ENCODE measurements around the gene ASB18. TPM values are rescaled to one million over a fixed set of nuclear protein-coding genes. Genes with fewer than 3 reads are reported as not detected.

ASB18 gene
- total and polyA plus RNA-seq, 10 of the 15 experiments (the other 5 are each of a cell fraction or from before 2014, with no cell fraction given), result not detected

DNA sequence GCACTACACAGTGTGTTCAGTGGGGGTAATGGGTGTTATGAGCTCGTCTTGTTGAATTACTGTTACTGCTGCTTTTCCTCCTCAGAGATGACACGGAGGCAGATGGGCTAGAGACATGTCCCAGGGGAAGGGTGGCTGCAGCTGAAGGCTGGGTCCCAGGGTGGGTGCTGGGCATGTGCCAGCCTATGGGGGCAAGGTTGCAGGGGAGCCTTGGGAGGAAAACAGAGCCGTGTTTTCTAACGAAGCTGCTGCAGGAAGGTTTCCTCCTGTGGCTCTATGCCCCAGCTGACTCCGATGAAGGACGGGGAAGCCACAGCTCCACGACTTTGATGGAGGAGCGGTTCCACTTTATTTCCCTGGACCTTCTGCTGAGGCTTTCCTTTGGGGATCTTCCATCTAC lies 42.4 kb downstream of the ASB18 start:
- ChIA-PET RAD21 (ENCODE audit: unreplicated experiment) (no interaction called here), SMC1A (ENCODE audit: uncharacterized antibody, unreplicated experiment) (no interaction called here), POLR2A (no interaction called here), CTCF (no interaction called here)
- intact Hi-C loops (cut with micrococcal nuclease; ENCODE audit: unreplicated experiment) (no loop called here), in situ Hi-C loops (cut with MboI) (no loop called here)
- Histone ChIP-seq H2AFZ (ENCODE audit: control insufficient read depth, low read depth, low read length) (no peak overlapping the region), H3K9me3 (replicated peaks; ENCODE audit: control insufficient read depth, insufficient read depth, low read length) (no peaks in the 10 kb centered on the region), H4K20me1 (ENCODE audit: control insufficient read depth, insufficient read depth) (no peaks in the 10 kb centered on the region), H3K4me1 (ENCODE audit: control insufficient read depth, insufficient read depth, low read length) (no peaks in the 10 kb centered on the region), H3K79me2 (ENCODE audit: control insufficient read depth, insufficient read depth, low read length) (no peaks in the 10 kb centered on the region), H3K4me2 (ENCODE audit: control insufficient read depth, insufficient read depth) (no peak overlapping the region), H3K27me3 (replicated peaks in 1 of 2; ENCODE audit: control insufficient read depth in 2 of 2, insufficient read depth in 2 of 2, low read length in 1 of 2) (no peaks in the 10 kb centered on the region), H3K36me3 (ENCODE audit: control insufficient read depth in 2 of 2, insufficient read depth in 2 of 2, low read length in 1 of 2) (no peaks in the 10 kb centered on the region), H3K9ac (ENCODE audit: control insufficient read depth, insufficient read depth, low read length) (no peak overlapping the region), H3K27ac (ENCODE audit: control insufficient read depth, insufficient read depth) (no peak overlapping the region), H3K4me3 (no peak overlapping the region)
- BruUV-seq (replicated peaks), result no TSS peak
- FAIRE-seq, result no peak
- 23% methylated on average over 8 of the region's 8 CpGs for WGBS (ENCODE audit: insufficient coverage, insufficient replicate concordance, low lambda C conversion rate, missing lambda C conversion rate)
- no peak for ATAC-seq
- TF ChIP-seq CEBPB (IDR thresholded peaks at IDR 0.05; ENCODE audit: borderline replicate concordance in 1 of 2, low read depth in 2 of 2, low read length in 2 of 2) (no peak), ATF7 (IDR thresholded peaks at IDR 0.05; ENCODE audit: low read depth) (no peak), IKZF2 (IDR thresholded peaks at IDR 0.05) (no peak), ZNF384 (IDR thresholded peaks at IDR 0.05; ENCODE audit: borderline replicate concordance, low read depth, low read length) (no peak), NFIC (IDR thresholded peaks at IDR 0.05; ENCODE audit: low read depth, low read length) (no peak)
- no peak for DNase-seq (ENCODE audit: low read depth, low spot score)

DNA sequence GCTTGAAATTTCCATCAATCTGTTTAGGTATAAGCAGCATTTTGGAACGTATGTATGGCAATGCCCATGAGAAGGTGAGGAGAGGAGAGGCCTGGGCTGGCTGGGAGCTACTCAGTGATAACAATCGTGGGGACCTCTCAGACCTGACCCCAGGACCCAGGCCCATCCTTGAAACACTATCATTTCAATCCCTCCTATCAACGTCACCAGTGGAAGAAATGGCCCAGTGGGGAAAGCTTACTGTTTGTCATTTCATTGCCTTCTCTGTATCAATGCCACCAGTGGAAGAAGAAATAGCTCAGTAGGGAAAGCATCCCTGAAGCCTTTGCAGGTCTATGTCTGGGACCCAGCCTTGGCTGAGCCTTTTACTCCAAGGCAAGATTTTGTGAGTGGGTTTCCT lies 44.8 kb downstream of the ASB18 start:
- DNase-seq (ENCODE audit: low read depth, low spot score) (no peak), FAIRE-seq (no peak), ATAC-seq (no peak)
- no peak overlapping the region for H3K27ac ChIP-seq (ENCODE audit: control insufficient read depth, insufficient read depth)
- no peak overlapping the region for H2AFZ ChIP-seq (ENCODE audit: control insufficient read depth, low read depth, low read length)
- WGBS (ENCODE audit: insufficient coverage, insufficient replicate concordance, low lambda C conversion rate, missing lambda C conversion rate), result 14% methylated on average over 3 of the region's 3 CpGs
- TF ChIP-seq TARDBP (IDR thresholded peaks at IDR 0.05; ENCODE audit: borderline replicate concordance) (no peak), SMAD5 (IDR thresholded peaks at IDR 0.05; ENCODE audit: low read depth) (no peak), PML (IDR thresholded peaks at IDR 0.05; ENCODE audit: low read length) (no peak), KAT2A (conservative IDR thresholded peaks at IDR 0.05; ENCODE audit: control insufficient read depth, low read depth, low read length) (no peak), HDGF (IDR thresholded peaks at IDR 0.05) (no peak), RBBP5 (conservative IDR thresholded peaks at IDR 0.05) (no peak), KDM1A (IDR thresholded peaks at IDR 0.05; ENCODE audit: borderline replicate concordance) (no peak), NR2C2 (IDR thresholded peaks at IDR 0.05; ENCODE audit: borderline replicate concordance, control insufficient read depth, insufficient read length, low read depth) (no peak), CEBPB (IDR thresholded peaks at IDR 0.05; ENCODE audit: borderline replicate concordance in 1 of 2, low read depth in 2 of 2, low read length in 2 of 2) (no peak), JUNB (IDR thresholded peaks at IDR 0.05) (no peak)
- TF ChIP-seq, protein P1, sequence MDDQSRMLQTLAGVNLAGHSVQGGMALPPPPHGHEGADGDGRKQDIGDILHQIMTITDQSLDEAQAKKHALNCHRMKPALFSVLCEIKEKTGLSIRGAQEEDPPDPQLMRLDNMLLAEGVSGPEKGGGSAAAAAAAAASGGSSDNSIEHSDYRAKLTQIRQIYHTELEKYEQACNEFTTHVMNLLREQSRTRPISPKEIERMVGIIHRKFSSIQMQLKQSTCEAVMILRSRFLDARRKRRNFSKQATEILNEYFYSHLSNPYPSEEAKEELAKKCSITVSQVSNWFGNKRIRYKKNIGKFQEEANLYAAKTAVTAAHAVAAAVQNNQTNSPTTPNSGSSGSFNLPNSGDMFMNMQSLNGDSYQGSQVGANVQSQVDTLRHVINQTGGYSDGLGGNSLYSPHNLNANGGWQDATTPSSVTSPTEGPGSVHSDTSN (IDR thresholded peaks at IDR 0.05; ENCODE audit: insufficient replicate concordance, low read depth, low read length), result no peak
- TF ChIP-seq, protein P2, sequence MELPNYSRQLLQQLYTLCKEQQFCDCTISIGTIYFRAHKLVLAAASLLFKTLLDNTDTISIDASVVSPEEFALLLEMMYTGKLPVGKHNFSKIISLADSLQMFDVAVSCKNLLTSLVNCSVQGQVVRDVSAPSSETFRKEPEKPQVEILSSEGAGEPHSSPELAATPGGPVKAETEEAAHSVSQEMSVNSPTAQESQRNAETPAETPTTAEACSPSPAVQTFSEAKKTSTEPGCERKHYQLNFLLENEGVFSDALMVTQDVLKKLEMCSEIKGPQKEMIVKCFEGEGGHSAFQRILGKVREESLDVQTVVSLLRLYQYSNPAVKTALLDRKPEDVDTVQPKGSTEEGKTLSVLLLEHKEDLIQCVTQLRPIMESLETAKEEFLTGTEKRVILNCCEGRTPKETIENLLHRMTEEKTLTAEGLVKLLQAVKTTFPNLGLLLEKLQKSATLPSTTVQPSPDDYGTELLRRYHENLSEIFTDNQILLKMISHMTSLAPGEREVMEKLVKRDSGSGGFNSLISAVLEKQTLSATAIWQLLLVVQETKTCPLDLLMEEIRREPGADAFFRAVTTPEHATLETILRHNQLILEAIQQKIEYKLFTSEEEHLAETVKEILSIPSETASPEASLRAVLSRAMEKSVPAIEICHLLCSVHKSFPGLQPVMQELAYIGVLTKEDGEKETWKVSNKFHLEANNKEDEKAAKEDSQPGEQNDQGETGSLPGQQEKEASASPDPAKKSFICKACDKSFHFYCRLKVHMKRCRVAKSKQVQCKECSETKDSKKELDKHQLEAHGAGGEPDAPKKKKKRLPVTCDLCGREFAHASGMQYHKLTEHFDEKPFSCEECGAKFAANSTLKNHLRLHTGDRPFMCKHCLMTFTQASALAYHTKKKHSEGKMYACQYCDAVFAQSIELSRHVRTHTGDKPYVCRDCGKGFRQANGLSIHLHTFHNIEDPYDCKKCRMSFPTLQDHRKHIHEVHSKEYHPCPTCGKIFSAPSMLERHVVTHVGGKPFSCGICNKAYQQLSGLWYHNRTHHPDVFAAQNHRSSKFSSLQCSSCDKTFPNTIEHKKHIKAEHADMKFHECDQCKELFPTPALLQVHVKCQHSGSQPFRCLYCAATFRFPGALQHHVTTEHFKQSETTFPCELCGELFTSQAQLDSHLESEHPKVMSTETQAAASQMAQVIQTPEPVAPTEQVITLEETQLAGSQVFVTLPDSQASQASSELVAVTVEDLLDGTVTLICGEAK (IDR thresholded peaks at IDR 0.05; ENCODE audit: borderline replicate concordance), result no peak
- H3K9me3 ChIP-seq (replicated peaks; ENCODE audit: control insufficient read depth, insufficient read depth, low read length), result no peaks in the 10 kb centered on the region
- H3K9ac ChIP-seq (ENCODE audit: control insufficient read depth, insufficient read depth, low read length), result no peak overlapping the region
- no peaks in the 10 kb centered on the region for H3K4me1 ChIP-seq (ENCODE audit: control insufficient read depth, insufficient read depth, low read length)
- H4K20me1 ChIP-seq (ENCODE audit: control insufficient read depth, insufficient read depth), result no peaks in the 10 kb centered on the region
- no peaks in the 10 kb centered on the region for H3K36me3 ChIP-seq (ENCODE audit: control insufficient read depth in 2 of 2, insufficient read depth in 2 of 2, low read length in 1 of 2)
- no peak overlapping the region for H3K4me2 ChIP-seq (ENCODE audit: control insufficient read depth, insufficient read depth)
- H3K79me2 ChIP-seq (ENCODE audit: control insufficient read depth, insufficient read depth, low read length), result no peaks in the 10 kb centered on the region
- POLR2A ChIA-PET, result no interaction called here
- H3K27me3 ChIP-seq (replicated peaks in 1 of 2; ENCODE audit: control insufficient read depth in 2 of 2, insufficient read depth in 2 of 2, low read length in 1 of 2), result no peaks in the 10 kb centered on the region; a peak in 2 of 4 replicates
- H3K4me3 ChIP-seq, result no peak overlapping the region
- CTCF ChIA-PET, result no interaction called here
- no TSS peak for BruUV-seq (replicated peaks)
- SMC1A ChIA-PET (ENCODE audit: uncharacterized antibody, unreplicated experiment), result no interaction called here
- RAD21 ChIA-PET (ENCODE audit: unreplicated experiment), result no interaction called here
- intact Hi-C loops (cut with micrococcal nuclease; ENCODE audit: unreplicated experiment), result no loop called here
- in situ Hi-C loops (cut with MboI), result no loop called here

Data from GM12878 (cell line).